Measurements from ENCODE around the gene STAP1. TPM values are rescaled to one million over a fixed set of nuclear protein-coding genes. Genes with fewer than 3 reads are reported as not detected.

Gene STAP1
- total RNA-seq, 2 experiments from 2014 or later: 29.5 to 30.9 TPM

- no peaks in the 10 kb centered on the region for H3K27me3 Mint-ChIP-seq
- ChIA-PET CTCF (interaction anchor here (1.7 kb wide), 1 partner anchor 48 kb away, joined by 5 read pairs; no protein-coding TSS in a partner anchor), POLR2A (no interaction called here)
- H3K4me1 Mint-ChIP-seq: no peaks in the 10 kb centered on the region
- no peak overlapping the region for H3K4me3 Mint-ChIP-seq
- H3K27ac Mint-ChIP-seq: no peak overlapping the region
- DNase-seq: no peak
- peaks cover 10% of the 10 kb centered on the region for H3K9me3 Mint-ChIP-seq
- H3K36me3 Mint-ChIP-seq (ENCODE audit: low read depth): peaks cover 64% of the 10 kb centered on the region
These were observed 93.0 kb downstream of the STAP1 start for GRCh38 chr4:67651536-67651935.

Other genes with a start within 250 kb of the STAP1 start
- gene CENPC, start 13.2 kb upstream of the STAP1 start, total RNA-seq: 10 to 100 TPM; 36.4 to 36.7 TPM
- 100 to 1,000 TPM; 116 to 117 TPM for gene UBA6, start 142.4 kb downstream of the STAP1 start, total RNA-seq
- gene GNRHR, start 195.7 kb downstream of the STAP1 start, total RNA-seq: not detected